Melanocyte of skin (primary cell): Measurements from ENCODE around the gene KIF19. TPM values are rescaled to one million over a fixed set of nuclear protein-coding genes. Genes with fewer than 3 reads are reported as not detected.

Experiments used
- total RNA-seq, 2 donors: library from RNA; depleted of rRNA; stranded (reverse); fragments of >200 nt; gene quantifications; 2 replicates each; pipeline ENCODE4 v1.2.3, GENCODE V29; 2012

Gene KIF19
- total RNA-seq, result not detected

GRCh38 chr17:74325743-74326379 is at the start of gene KIF19:
Gene KIF19 (plus strand): TSS chr17:74326226. CDS start chr17:74326350, 124 bp downstream.

GRCh38 chr17:74361230-74362068 is 35.4 kb downstream of the KIF19 start, which contains the start of gene BTBD17:
Gene BTBD17 (minus strand): TSS chr17:74361868. CDS start chr17:74361819, 49 bp downstream.

GRCh38 chr17:74367206-74367605 is 41.2 kb downstream of the KIF19 start, which contains the start of gene GPR142:
Gene GPR142 (plus strand): TSS chr17:74367506. CDS start chr17:74369541, 2,035 bp downstream.

Other genes with a start within 250 kb of the KIF19 start
- 1,000 to 10,000 TPM in 1 of 2 donors, 100 to 1,000 TPM in 1; 372 to 1,216 TPM for gene RPL38, start 122.5 kb upstream of the KIF19 start, total RNA-seq
- 100 to 1,000 TPM in 1 of 2 donors, 10 to 100 TPM in 1; 96.7 to 125 TPM for gene TTYH2, start 112.7 kb upstream of the KIF19 start, total RNA-seq
- not detected for gene DNAI2, start 52.0 kb upstream of the KIF19 start, total RNA-seq
- not detected for gene BTBD17, start 35.6 kb downstream of the KIF19 start, total RNA-seq
- gene GPR142, start 41.3 kb downstream of the KIF19 start, total RNA-seq, result not detected
- 1 to 10 TPM in 1 of 2 donors, under 1 TPM in 1; under 0.01 to 3.3 TPM for gene GPRC5C, start 105.9 kb downstream of the KIF19 start, total RNA-seq
- gene CD300A, start 140.4 kb downstream of the KIF19 start, total RNA-seq, result not detected
- not detected for gene CD300LB, start 205.2 kb downstream of the KIF19 start, total RNA-seq
- not detected for gene CD300C, start 219.9 kb downstream of the KIF19 start, total RNA-seq
- not detected for gene CD300H, start 241.3 kb downstream of the KIF19 start, total RNA-seq